ENCODE measurements around the gene GALNT1. TPM values are rescaled to one million over a fixed set of nuclear protein-coding genes. Genes with fewer than 3 reads are reported as not detected.
A peak's percentile ranks its signal among the peaks of the same experiment; 100 is the strongest.

Gene GALNT1
- total and polyA plus RNA-seq, 2 of the 4 experiments (the other 2 are of a cell fraction) = 24.9 to 43.9 TPM

DNA sequence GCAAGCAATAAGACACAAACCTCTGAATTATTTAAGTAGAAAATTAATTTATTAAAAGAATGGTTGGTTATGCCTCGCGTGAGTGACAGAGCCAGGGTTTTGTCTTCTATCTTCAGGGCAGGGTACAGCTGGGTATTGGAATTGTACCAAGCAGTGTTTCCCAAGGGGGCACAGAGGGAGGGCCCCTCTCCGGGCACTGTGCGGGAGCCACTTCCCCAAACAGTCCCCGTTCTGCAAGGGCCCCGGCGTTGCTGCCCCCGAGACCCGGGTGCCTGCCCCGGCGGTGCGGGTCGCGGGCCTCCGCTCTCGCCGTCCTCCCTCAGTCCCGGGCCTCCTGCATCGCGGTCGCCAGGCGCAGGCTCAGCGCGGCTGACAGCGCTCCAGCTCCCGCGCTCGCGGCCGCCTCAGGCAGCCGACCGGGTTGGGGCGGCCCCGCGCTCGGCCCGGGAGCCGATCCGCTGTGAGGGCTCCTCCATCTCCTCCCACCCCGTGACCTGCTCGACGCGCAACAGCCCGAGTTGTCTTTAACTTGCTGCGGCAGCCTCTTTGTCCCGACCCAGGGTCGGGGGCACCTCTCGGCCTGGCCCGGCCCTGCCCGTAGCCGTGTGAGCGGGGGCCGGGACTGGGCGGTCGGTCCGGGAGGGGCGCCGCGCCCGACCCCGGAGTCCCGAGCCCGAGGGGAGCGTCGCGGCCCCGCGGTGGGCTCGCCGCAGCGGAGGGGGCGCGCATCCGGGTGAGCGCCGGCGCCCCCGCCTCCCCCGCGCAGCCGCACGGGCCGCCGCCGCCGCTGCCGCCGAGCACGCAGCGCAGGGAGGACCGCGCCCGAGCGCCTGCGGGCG, 620 bp upstream of the GALNT1 start:
- ChIA-PET CTCF (no interaction called here), POLR2A (ENCODE audit: unreplicated experiment) (no interaction called here)
- Histone ChIP-seq H2AK5ac (ENCODE audit: low read depth, low read length) (no peak overlapping the region), H3K18ac (ENCODE audit: low read depth, low read length) (no peak overlapping the region), H3K23ac (ENCODE audit: low read depth, low read length) (no peak overlapping the region), H4K5ac (ENCODE audit: low read depth, low read length) (no peak overlapping the region), H4K8ac (ENCODE audit: low read depth in 2 of 2, low read length in 2 of 2) (peak overlapping the region in 1 of 2 experiments; percentile 86; a peak in 1 of 4 replicates), H3K4ac (ENCODE audit: low read depth, low read length) (peak overlapping the region; percentile 37; the same call in 1 of the 2 replicates), H2BK120ac (ENCODE audit: low read depth, low read length) (0 out of 2 replicates have a peak overlapping the region, but pooled peaks have one; percentile 32), H3K9ac (ENCODE audit: low read depth, low read length) (peak overlapping the region; percentile 23), H4K91ac (ENCODE audit: insufficient read depth, low read depth, low read length) (no peak overlapping the region; the same call in 1 of the 2 replicates), H4K20me1 (ENCODE audit: insufficient read depth, low read length) (peaks cover 25% of the 10 kb centered on the region; the same call in 1 of the 2 replicates), H3K4me2 (ENCODE audit: low read depth, low read length) (peak overlapping the region; percentile 83), H3K79me1 (ENCODE audit: low read depth in 1 of 2, low read length in 2 of 2) (peaks cover 19 to 30% of the 10 kb centered on the region in 2 experiments), H2BK15ac (ENCODE audit: low read depth, low read length) (peak overlapping the region; percentile 28; the same call in 1 of the 3 replicates), H3K27me3 (ENCODE audit: control insufficient read depth, insufficient read depth, low read length) (no peaks in the 10 kb centered on the region), H3K56ac (ENCODE audit: extremely low read depth, insufficient read depth, low read length) (peak overlapping the region; percentile 59; the same call in 1 of the 2 replicates), H2BK5ac (ENCODE audit: low read depth, low read length, poor library complexity, severe bottlenecking) (peak overlapping the region; percentile 43), H3K9me1 (ENCODE audit: insufficient read depth, low read length) (peaks cover 3% of the 10 kb centered on the region), H2AFZ (replicated peaks; ENCODE audit: low read length, poor library complexity) (peak overlapping the region; percentile 98), H2AK9ac (replicated peaks; ENCODE audit: low read depth, low read length, poor library complexity) (peak overlapping the region; percentile 62), H3K14ac (replicated peaks; ENCODE audit: low read depth, low read length) (peak overlapping the region; percentile 74; the same call in 1 of the 2 replicates), H3K4me1 (ENCODE audit: control insufficient read depth, insufficient read depth, low read length) (peaks cover 5% of the 10 kb centered on the region), H3K36me3 (ENCODE audit: control insufficient read depth, insufficient read depth, low read length) (0 out of 2 replicates have a peak, but pooled peaks cover 1% of the 10 kb centered on the region), H3K4me3 (ENCODE audit: insufficient read depth, low read depth, low read length) (peak overlapping the region; percentile 50), H3K27ac (ENCODE audit: insufficient read depth, low read length) (peak overlapping the region; percentile 49), H2BK20ac (ENCODE audit: low read depth, low read length) (no peak overlapping the region), H3K9me3 (ENCODE audit: control insufficient read depth, insufficient read depth, low read length) (no peaks in the 10 kb centered on the region)
- dilution Hi-C loops (cut with HindIII; ENCODE audit: low sequenced_read_pairs, unreplicated experiment) = no loop called here
- DNase-seq = peak; percentile 41
- intact Hi-C loops (cut with micrococcal nuclease) = loop anchor here (2.0 to 5.0 kb wide), 3 partner anchors 36 to 172 kb away; no protein-coding TSS in a partner anchor
- BruUV-seq (replicated peaks) = no TSS peak
- ATAC-seq (ENCODE audit: low read depth) = peak; percentile 75
- in situ Hi-C loops (cut with MboI; ENCODE audit: low sequenced_read_pairs) = no loop called here
- WGBS, 2 experiments (ENCODE audit: extremely low coverage in 2 of 2, insufficient read length in 1 of 2) = 4% methylated on average over 17 of the region's 96 CpGs; no CpG with 5 or more reads in 1 of the 2 experiments
- TF ChIP-seq SMC3 (IDR thresholded peaks at IDR 0.05; ENCODE audit: low read depth, low read length) (no peak), RCOR1 (IDR thresholded peaks at IDR 0.05; ENCODE audit: insufficient replicate concordance, low read length) (no peak), BHLHE40 (IDR thresholded peaks at IDR 0.05; ENCODE audit: low read depth, low read length) (no peak), MXI1 (IDR thresholded peaks at IDR 0.05; ENCODE audit: borderline replicate concordance, low read depth, low read length) (peak; percentile 49; the same call in 1 of the 2 replicates), FOS (IDR thresholded peaks at IDR 0.05; ENCODE audit: low read depth, low read length) (no peak), CEBPB (IDR thresholded peaks at IDR 0.05; ENCODE audit: low read depth, low read length) (no peak), MAFK (IDR thresholded peaks at IDR 0.05; ENCODE audit: low read depth, low read length) (no peak), POLR2A (IDR thresholded peaks at IDR 0.05; ENCODE audit: low read depth, low read length) (no peak), RAD21 (IDR thresholded peaks at IDR 0.05; ENCODE audit: low read length) (peak; percentile 6; the same call in 1 of the 2 replicates), CTCF (conservative IDR thresholded peaks at IDR 0.05; ENCODE audit: low read depth, low read length) (no peak), NFE2L2 (IDR thresholded peaks at IDR 0.05; ENCODE audit: low read depth, low read length) (no peak), USF2 (IDR thresholded peaks at IDR 0.05; ENCODE audit: low read depth, low read length) (peak; percentile 41; the same call in 1 of the 2 replicates)
- TF ChIP-seq, protein P1, sequence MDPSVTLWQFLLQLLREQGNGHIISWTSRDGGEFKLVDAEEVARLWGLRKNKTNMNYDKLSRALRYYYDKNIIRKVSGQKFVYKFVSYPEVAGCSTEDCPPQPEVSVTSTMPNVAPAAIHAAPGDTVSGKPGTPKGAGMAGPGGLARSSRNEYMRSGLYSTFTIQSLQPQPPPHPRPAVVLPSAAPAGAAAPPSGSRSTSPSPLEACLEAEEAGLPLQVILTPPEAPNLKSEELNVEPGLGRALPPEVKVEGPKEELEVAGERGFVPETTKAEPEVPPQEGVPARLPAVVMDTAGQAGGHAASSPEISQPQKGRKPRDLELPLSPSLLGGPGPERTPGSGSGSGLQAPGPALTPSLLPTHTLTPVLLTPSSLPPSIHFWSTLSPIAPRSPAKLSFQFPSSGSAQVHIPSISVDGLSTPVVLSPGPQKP (IDR thresholded peaks at IDR 0.05; ENCODE audit: borderline replicate concordance, low read depth, low read length) = no peak
